GM19372 (cell line): ENCODE data around the gene ZBTB8A.
"Not testable (repeated sequence)": the region's sequence is repeated elsewhere in the genome, so short reads cannot be mapped to it uniquely, and the experiment has no call there.

Experiments used
- ATAC-seq: cut with Tn5 transposase; IDR thresholded peaks from one replicate; pipeline ENCODE4 v1.9.1; 2021; ENCODE audit warnings: mild to moderate bottlenecking, low read depth, moderate library complexity; ENCODE audit not compliant: unreplicated experiment

Gene ZBTB8A

GRCh38 chr1:32538887-32539583, at the start of gene ZBTB8A:
ZBTB8A (plus strand) TSS chr1:32539427; CDS start chr1:32592932, 53,505 bp downstream.
- ATAC-seq: no peak

- ATAC-seq: no peak
Measured at GRCh38 chr1:32489774-32490454, 49.3 kb upstream of the ZBTB8A start.

- no peak for ATAC-seq
Measured at GRCh38 chr1:32491386-32491785, 47.8 kb upstream of the ZBTB8A start.

- no peak for ATAC-seq
Measured at GRCh38 chr1:32494196-32494595, 45.0 kb upstream of the ZBTB8A start.

GRCh38 chr1:32494711-32495337, 44.4 kb upstream of the ZBTB8A start:
- no peak for ATAC-seq

- ATAC-seq: no peak
Measured at GRCh38 chr1:32496127-32496526, 43.1 kb upstream of the ZBTB8A start.

GRCh38 chr1:32498751-32499150, 40.5 kb upstream of the ZBTB8A start:
- no peak for ATAC-seq

- ATAC-seq: peak; percentile 64
Measured at GRCh38 chr1:32500387-32501209, 38.6 kb upstream of the ZBTB8A start.

GRCh38 chr1:32501865-32502264, 37.4 kb upstream of the ZBTB8A start:
- ATAC-seq: no peak

GRCh38 chr1:32503153-32503552, 36.1 kb upstream of the ZBTB8A start:
- ATAC-seq: no peak

- no peak for ATAC-seq
Measured at GRCh38 chr1:32507021-32507420, 32.2 kb upstream of the ZBTB8A start.

- ATAC-seq: no peak
Measured at GRCh38 chr1:32508761-32509160, 30.5 kb upstream of the ZBTB8A start.

- no peak for ATAC-seq
Measured at GRCh38 chr1:32509939-32510338, 29.3 kb upstream of the ZBTB8A start.

GRCh38 chr1:32516402-32516801, 22.8 kb upstream of the ZBTB8A start:
- no peak for ATAC-seq

- ATAC-seq: no peak
Measured at GRCh38 chr1:32518976-32519375, 20.3 kb upstream of the ZBTB8A start.

- no peak for ATAC-seq
Measured at GRCh38 chr1:32521165-32521564, 18.1 kb upstream of the ZBTB8A start.

- ATAC-seq: no peak
Measured at GRCh38 chr1:32525053-32525452, 14.2 kb upstream of the ZBTB8A start.

GRCh38 chr1:32525661-32526444, 13.4 kb upstream of the ZBTB8A start:
- no peak for ATAC-seq

GRCh38 chr1:32528550-32528949, 10.7 kb upstream of the ZBTB8A start:
- not testable (repeated sequence) for ATAC-seq

- ATAC-seq: no peak
Measured at GRCh38 chr1:32533792-32534327, 5.4 kb upstream of the ZBTB8A start.
